Stimulated activated CD8-positive, alpha-beta memory T cell treated with anti-CD3 and anti-CD28 coated beads, Interleukin-12 subunit alpha, Interleukin-12 subunit beta, amount 100 ng/mL, for 1 hour (primary cell): ENCODE results near the gene RAB34.
A peak's percentile ranks its signal among the peaks of the same experiment; 100 is the strongest.
"Not testable (repeated sequence)": the region's sequence is repeated elsewhere in the genome, so short reads cannot be mapped to it uniquely, and the experiment has no call there.

ENCODE experiments used
- DNase-seq: peaks from one replicate; pipeline ENCODE4 v3.0.0-alpha.2; 2020; ENCODE audit warnings: low read depth

The RAB34 gene

GRCh38 chr17:28726627-28727491, 9.2 kb upstream of the RAB34 start:
- peak; percentile 85 for DNase-seq

GRCh38 chr17:28726226-28726626, 8.6 kb upstream of the RAB34 start, which contains the start of gene TLCD1:
TSS of gene TLCD1 (minus strand) at chr17:28726233. CDS start at chr17:28726097, 136 bp downstream.
- peak; percentile 52 for DNase-seq

GRCh38 chr17:28725660-28726225, 8.1 kb upstream of the RAB34 start:
- no peak for DNase-seq

- no peak for DNase-seq
These were observed 7.5 kb upstream of the RAB34 start for GRCh38 chr17:28725166-28725659.

GRCh38 chr17:28724500-28725165, 7.0 kb upstream of the RAB34 start:
- DNase-seq, result no peak

GRCh38 chr17:28723836-28724499, 6.3 kb upstream of the RAB34 start:
- DNase-seq, result not testable (repeated sequence)

GRCh38 chr17:28723159-28723835, 5.6 kb upstream of the RAB34 start:
- DNase-seq, result no peak

- no peak for DNase-seq
These were observed 4.9 kb upstream of the RAB34 start for GRCh38 chr17:28722417-28723158.

GRCh38 chr17:28720997-28721329, 3.3 kb upstream of the RAB34 start:
- not testable (repeated sequence) for DNase-seq

- DNase-seq, result no peak
These were observed 2.8 kb upstream of the RAB34 start for GRCh38 chr17:28720247-28720996.

GRCh38 chr17:28719021-28719433, 1.4 kb upstream of the RAB34 start:
- DNase-seq, result no peak

- DNase-seq, result no peak
These were observed 809 bp upstream of the RAB34 start for GRCh38 chr17:28718333-28719020.

GRCh38 chr17:28716740-28717577, 709 bp downstream of the RAB34 start:
- DNase-seq, result no peak

GRCh38 chr17:28715217-28715616, 2.5 kb downstream of the RAB34 start:
- no peak for DNase-seq

GRCh38 chr17:28714281-28714680, 3.4 kb downstream of the RAB34 start:
- DNase-seq, result no peak

- no peak for DNase-seq
These were observed 4.8 kb downstream of the RAB34 start for GRCh38 chr17:28712705-28713415.

- no peak for DNase-seq
These were observed 5.5 kb downstream of the RAB34 start for GRCh38 chr17:28712032-28712704.

- no peak for DNase-seq
These were observed 6.0 kb downstream of the RAB34 start, which contains the start of gene PROCA1 for GRCh38 chr17:28711723-28712031. TSS of gene PROCA1 (minus strand) at chr17:28711888. CDS start at chr17:28711660, 228 bp downstream.
